Measurements from ENCODE around the gene TEX19. TPM values are rescaled to one million over a fixed set of nuclear protein-coding genes. Genes with fewer than 3 reads are reported as not detected.
"Not testable (repeated sequence)": the region's sequence is repeated elsewhere in the genome, so short reads cannot be mapped to it uniquely, and the experiment has no call there.

The TEX19 gene
- total and polyA plus RNA-seq, 12 donors = 0.26 TPM; not detected in 11

DNA sequence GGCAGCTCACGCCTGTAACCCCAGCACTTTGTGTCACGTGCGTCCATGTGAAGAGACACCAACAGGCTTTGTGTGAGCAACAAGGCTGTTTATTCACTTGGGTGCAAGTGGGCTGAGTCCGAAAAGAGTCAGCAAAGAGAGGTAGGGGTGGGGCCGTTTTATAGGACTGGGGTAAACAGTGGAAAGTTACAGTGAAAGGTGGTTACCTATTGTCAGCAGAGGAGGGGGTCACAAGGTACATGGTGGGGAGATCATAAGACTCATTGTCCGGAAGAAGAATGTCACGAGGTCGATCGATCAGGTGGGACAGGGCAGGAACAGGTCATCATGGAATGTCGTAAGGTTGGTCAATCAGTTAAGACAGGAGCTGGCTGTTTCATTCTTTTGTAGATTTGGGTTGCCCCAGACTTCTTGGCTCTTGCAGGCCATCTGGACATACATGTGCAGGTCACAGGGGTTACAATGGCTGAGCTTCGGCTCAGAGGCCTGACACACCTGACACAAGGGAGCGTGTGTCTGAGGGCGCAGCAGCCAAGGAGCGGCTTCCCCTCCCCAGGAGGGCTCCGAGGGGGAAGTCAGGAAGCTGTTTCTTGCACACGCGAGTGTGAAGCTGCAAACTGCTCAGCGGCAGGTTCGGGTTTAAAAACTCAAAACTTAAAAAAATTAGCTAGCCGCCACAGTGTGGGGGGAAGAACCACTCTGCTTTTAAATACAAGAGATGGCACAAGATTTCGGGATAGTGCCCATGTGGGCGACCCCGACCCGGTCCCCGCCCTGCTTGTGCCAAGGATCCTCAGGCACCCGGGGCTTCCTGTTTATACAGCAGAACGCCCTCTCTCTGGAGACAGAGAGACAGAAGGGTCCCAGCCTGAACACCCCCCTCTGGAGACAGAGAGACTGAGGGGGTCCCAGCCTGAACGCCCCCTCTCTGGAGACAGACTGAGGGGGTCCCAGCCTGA, 12.4 kb upstream of the TEX19 start:
- 67 to 76% (median 69%) methylated on average over 27 to 28 of the region's 28 CpGs for WGBS, 4 donors
- DNase-seq = no peak

DNA sequence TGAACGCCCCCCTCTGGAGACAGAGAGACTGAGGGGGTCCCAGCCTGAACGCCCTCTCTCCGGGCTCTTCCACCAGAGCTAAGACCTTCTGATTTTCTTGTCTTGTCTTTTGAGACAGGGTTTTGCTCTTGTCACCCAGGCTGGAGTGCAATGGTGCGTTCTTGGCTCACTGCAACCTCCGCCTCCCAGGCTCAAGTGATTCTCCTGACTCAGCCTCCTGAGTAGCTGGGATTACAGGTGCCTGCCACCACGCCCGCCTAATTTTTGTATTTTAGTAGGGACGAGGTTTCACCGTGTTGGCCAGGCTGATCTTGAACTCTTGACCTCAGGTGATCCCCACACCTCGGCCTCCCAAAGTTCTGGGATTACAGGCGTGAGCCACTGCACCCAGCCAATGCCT, 11.1 kb upstream of the TEX19 start:
- intact Hi-C loops (cut with DNase I); H3K27ac ChIP-seq; DNase-seq; H3K4me3 ChIP-seq; H3K4me1 ChIP-seq (replicated peaks in 1 of 2); H3K36me3 ChIP-seq (replicated peaks in 1 of 2); H3K9me3 ChIP-seq (replicated peaks in 1 of 3); H3K27me3 ChIP-seq: not testable (repeated sequence)
- WGBS, 4 donors = 80 to 83% (median 82%) methylated on average over 10 to 11 of the region's 11 CpGs

More for the DNA sequence above, 12.4 kb upstream of the TEX19 start:
- no peak overlapping the region for H3K27ac ChIP-seq
- no peaks in the 10 kb centered on the region for H3K4me1 ChIP-seq (replicated peaks in 1 of 2)
- no peaks in the 10 kb centered on the region for H3K27me3 ChIP-seq
- intact Hi-C loops (cut with DNase I) = no loop called here
- H3K9me3 ChIP-seq (replicated peaks in 1 of 3) = no peaks in the 10 kb centered on the region
- no peaks in the 10 kb centered on the region for H3K36me3 ChIP-seq (replicated peaks in 1 of 2)
- H3K4me3 ChIP-seq = no peak overlapping the region
- TF ChIP-seq, protein P1, sequence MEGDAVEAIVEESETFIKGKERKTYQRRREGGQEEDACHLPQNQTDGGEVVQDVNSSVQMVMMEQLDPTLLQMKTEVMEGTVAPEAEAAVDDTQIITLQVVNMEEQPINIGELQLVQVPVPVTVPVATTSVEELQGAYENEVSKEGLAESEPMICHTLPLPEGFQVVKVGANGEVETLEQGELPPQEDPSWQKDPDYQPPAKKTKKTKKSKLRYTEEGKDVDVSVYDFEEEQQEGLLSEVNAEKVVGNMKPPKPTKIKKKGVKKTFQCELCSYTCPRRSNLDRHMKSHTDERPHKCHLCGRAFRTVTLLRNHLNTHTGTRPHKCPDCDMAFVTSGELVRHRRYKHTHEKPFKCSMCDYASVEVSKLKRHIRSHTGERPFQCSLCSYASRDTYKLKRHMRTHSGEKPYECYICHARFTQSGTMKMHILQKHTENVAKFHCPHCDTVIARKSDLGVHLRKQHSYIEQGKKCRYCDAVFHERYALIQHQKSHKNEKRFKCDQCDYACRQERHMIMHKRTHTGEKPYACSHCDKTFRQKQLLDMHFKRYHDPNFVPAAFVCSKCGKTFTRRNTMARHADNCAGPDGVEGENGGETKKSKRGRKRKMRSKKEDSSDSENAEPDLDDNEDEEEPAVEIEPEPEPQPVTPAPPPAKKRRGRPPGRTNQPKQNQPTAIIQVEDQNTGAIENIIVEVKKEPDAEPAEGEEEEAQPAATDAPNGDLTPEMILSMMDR (IDR thresholded peaks at IDR 0.05) = no peak
- TF ChIP-seq POLR2A (IDR thresholded peaks at IDR 0.05) = no peak

DNA sequence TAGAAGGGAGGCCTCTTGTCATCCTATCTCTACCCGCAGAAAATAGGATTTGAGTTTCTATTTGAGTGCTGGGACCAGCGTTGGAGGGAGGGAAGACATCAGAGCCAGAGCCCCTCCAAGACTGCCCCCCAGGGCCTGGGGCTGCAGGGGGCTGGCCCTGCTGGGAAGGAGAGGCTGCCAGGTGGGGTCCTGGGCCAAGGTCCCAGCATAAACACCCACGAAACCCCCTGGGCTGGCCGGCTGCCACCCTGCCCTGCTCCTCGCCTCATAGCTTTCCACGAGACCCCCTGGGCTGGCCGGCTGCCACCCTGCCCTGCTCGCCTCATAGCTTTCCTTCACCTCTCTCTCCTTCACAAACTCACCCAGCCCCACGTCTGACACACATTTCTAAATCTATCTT, 10.6 kb upstream of the TEX19 start:
- intact Hi-C loops (cut with DNase I) = no loop called here
- WGBS, 4 donors = 71 to 77% (median 73%) methylated on average over 8 to 9 of the region's 9 CpGs

DNA sequence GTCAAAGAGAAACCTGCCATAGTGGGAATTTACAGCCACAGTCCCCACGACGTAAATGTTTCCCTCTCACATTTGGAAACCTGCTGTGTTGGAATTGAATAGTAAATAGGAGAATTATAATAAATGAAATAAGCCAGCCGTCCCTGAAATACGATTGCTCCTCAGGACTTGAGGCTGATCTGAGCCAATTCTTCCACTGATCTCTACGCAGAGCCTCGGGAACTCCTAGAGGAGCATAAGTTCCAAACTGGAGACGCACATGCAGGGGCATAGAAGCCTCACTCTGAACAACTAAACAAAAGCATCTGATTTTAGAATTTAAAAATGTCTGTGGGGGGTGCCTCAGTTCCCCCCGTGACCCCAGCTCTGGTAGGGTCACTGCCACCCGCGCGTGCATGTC, 10.2 kb upstream of the TEX19 start:
- Histone ChIP-seq H3K4me3 (no peak overlapping the region), H3K36me3 (replicated peaks in 1 of 2) (no peaks in the 10 kb centered on the region), H3K9me3 (replicated peaks in 1 of 3) (no peaks in the 10 kb centered on the region), H3K27me3 (no peaks in the 10 kb centered on the region), H3K4me1 (replicated peaks in 1 of 2) (no peaks in the 10 kb centered on the region), H3K27ac (no peak overlapping the region)
- intact Hi-C loops (cut with DNase I) = no loop called here
- TF ChIP-seq, protein P1 (IDR thresholded peaks at IDR 0.05) = no peak
- TF ChIP-seq POLR2A (IDR thresholded peaks at IDR 0.05) = no peak
- DNase-seq = no peak
- 55 to 63% (median 60%) methylated on average over 11 of the region's 11 CpGs for WGBS, 4 donors

More for the DNA sequence above, 10.6 kb upstream of the TEX19 start:
- Histone ChIP-seq H3K9me3 (replicated peaks in 1 of 3) (no peaks in the 10 kb centered on the region), H3K27me3 (no peaks in the 10 kb centered on the region), H3K4me1 (replicated peaks in 1 of 2) (no peaks in the 10 kb centered on the region), H3K4me3 (no peak overlapping the region), H3K27ac (no peak overlapping the region), H3K36me3 (replicated peaks in 1 of 2) (no peaks in the 10 kb centered on the region)
- no peak for TF ChIP-seq POLR2A (IDR thresholded peaks at IDR 0.05)
- TF ChIP-seq, protein P1 (IDR thresholded peaks at IDR 0.05) = no peak
- no peak for DNase-seq
